ENCODE results near the gene COQ8B.

- TF ChIP-seq POLR2A (IDR thresholded peaks at IDR 0.05) (no peak), CTCF (IDR thresholded peaks at IDR 0.05) (no peak)
Measured at GRCh38 chr19:40723661-40724254, 7.1 kb upstream of the COQ8B start.

All from sigmoid colon (tissue), 3 donors.